ENCODE measurements around the gene ESPNL.

ESPNL gene

DNA sequence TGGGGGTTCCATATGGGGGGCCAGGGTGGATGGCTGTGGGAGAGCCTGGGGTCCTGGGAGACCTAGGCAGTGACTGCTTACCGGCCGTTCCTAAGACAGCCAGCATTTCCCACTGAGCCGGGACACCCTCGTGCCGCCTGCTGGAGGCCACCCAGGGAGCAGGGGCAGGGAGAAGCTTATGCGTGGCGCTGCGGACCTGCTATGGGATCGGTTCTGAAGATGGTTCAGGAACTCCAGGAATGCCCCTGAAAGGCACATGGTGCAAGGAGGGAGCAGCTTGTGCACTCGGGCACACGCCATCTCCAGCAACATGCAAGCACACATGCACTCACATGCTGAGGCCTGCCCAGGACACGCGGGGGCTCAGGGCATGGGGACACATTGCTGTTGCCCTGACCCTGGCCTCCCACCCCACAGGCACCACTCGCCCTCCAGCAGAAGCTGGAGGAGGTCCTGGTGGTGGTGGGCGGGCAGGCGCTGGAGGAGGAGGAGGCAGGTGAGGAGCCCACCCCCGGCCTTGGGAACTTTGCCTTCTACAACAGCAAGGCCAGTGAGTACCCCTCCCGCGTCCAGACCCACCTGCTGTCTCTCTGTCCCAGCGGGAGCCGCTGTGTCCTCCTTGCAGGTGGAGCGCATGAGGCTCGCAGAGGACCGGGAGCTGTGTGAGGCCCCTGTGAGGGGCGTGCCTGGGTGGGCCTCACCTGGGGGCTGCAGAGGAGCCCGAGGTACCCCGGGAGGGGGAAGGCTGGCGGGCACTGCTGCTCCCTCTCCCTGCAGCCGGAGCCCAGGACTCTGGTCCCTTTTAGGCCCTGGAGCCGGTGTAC lies 42.5 kb downstream of the ESPNL start:
- TF ChIP-seq ZFX (IDR thresholded peaks at IDR 0.05): no peak
- TF ChIP-seq, protein P1, sequence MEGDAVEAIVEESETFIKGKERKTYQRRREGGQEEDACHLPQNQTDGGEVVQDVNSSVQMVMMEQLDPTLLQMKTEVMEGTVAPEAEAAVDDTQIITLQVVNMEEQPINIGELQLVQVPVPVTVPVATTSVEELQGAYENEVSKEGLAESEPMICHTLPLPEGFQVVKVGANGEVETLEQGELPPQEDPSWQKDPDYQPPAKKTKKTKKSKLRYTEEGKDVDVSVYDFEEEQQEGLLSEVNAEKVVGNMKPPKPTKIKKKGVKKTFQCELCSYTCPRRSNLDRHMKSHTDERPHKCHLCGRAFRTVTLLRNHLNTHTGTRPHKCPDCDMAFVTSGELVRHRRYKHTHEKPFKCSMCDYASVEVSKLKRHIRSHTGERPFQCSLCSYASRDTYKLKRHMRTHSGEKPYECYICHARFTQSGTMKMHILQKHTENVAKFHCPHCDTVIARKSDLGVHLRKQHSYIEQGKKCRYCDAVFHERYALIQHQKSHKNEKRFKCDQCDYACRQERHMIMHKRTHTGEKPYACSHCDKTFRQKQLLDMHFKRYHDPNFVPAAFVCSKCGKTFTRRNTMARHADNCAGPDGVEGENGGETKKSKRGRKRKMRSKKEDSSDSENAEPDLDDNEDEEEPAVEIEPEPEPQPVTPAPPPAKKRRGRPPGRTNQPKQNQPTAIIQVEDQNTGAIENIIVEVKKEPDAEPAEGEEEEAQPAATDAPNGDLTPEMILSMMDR (conservative IDR thresholded peaks at IDR 0.05): no peak
- peak overlapping the region; percentile 46 for H3K27ac ChIP-seq

DNA sequence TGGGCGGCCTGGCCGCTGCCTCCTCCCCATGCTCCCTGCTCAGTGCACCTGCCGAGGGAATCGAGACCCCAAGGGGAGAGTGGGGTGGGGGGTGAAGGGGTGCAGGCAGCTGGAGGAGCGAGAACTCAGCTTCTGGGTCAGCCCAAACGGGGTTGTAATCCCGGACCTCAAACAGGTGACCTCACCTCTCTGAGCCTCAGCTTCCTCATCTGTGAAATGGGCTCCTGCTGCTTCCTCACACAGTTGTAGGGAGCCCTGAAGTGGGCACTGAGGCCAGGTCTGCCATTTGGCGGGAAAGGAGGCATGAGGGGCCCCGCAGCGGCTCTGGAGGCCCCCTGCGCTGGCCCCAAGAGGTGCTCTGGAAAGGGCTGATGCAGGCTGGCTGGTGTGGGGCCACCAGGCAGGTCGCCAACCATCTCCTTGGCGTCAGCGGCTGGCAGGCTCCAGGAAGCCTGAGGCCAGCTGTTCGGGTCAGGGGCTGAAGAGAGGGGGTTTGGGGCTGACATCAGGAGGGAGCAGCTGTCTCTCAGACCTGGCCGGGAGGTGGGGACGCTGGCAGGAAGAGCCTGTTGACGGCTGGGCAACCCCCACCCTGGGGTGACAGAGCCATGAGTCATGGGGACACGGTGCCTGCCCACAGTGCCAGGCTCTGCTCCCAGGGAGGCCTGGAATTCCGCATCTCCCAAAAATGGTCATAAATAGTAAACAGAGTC lies 43.3 kb downstream of the ESPNL start:
- TF ChIP-seq ZFX (IDR thresholded peaks at IDR 0.05): no peak
- TF ChIP-seq, protein P1 (conservative IDR thresholded peaks at IDR 0.05): no peak

DNA sequence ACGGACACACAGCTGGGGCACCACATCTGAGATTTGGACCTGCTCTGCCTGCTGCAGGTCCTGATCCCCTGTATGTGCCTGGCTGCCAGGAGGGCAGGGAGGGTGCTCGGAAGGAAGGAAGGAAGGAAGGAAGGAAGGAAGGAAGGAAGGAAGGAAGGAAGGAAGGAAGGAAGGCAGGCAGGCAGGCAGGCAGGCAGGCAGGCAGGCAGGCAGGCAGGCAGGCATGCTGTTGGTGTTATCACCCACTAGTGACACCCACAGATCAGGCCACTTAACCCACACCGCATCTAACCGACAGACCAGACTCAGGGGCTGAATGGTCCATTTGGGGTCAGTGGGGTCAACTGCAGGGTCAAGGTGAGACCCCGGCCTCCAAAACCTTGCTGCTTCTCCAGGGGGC lies 44.1 kb downstream of the ESPNL start:
- no peak overlapping the region for H3K27ac ChIP-seq
- no peak for TF ChIP-seq ZFX (IDR thresholded peaks at IDR 0.05)
- TF ChIP-seq, protein P1 (conservative IDR thresholded peaks at IDR 0.05): no peak

More for the DNA sequence above, 43.3 kb downstream of the ESPNL start:
- no peak overlapping the region for H3K27ac ChIP-seq

DNA sequence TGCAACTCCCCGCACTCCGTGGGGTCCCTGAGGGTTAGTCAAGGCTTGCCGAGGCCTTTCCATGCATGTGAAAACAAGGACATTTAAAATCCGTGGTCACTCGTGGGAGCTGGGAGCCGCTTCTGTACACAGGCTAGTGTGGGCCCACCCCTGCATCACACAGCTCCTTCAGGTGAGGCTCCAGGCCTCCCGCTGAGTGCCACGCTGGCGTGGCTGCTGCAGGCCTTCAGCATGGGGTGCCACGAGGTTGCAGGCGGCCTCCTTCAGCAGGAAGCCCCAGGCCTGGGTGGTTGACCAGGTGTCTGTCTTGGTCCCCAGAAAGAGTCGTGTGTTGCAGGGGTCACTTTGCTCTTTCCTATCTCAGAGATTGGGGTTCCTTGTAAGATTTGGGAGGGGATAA lies 44.9 kb downstream of the ESPNL start:
- H3K27ac ChIP-seq: no peak overlapping the region
- TF ChIP-seq, protein P1 (conservative IDR thresholded peaks at IDR 0.05): no peak
- no peak for TF ChIP-seq ZFX (IDR thresholded peaks at IDR 0.05)

DNA sequence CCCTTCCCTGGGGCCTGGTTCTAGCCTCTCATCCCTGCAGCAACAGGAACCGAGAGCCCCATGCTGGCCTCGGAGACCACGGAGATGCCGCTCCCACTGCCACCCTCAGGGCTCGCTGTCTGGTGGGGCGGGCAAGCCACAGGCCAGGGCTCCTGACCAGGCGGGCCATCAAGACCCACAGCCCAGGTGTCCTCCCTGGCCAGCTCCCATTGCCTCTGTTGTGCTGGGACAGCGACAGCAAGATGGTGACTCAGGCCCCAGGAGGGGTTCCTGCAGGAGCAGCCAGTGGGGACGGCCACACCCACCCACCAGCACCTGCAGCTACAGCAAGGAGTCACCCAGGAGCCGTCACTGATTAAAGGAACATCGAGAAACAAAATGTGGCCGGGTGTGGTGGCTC lies 45.7 kb downstream of the ESPNL start:
- no peak overlapping the region for H3K27ac ChIP-seq
- TF ChIP-seq, protein P1 (conservative IDR thresholded peaks at IDR 0.05): no peak
- no peak for TF ChIP-seq ZFX (IDR thresholded peaks at IDR 0.05)

DNA sequence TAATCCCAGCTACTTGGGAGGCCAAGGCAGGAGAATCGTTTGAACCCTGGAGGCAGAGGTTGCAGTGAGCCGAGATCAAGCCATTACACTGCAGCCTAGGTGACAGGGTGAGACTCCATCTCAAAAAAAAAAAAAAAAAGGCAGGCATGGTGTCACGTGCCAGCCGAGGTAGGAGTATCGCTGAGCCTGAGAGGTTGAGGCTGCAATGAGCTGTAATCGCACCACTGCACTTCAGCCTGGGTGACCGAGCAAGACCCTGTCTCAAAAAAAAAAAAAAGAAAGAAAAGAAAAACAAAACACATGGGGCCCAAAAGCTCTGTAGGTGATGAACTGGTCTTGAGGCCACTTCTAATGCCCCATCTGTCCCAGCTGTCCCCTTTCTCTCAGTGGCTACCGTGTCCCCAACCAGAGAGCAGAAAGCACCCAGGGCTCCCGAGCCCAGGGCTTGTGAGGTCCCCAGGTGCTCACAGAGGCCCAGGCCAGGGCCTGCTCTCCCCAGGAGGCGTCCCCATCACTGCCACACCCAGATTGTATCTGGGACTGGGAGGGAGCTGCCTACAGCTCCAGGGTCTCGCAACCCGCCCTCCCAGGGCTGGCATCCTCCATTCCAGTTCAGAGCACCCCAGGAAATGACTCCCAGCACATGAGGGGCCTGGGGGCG lies 46.9 kb downstream of the ESPNL start:
- TF ChIP-seq, protein P1 (conservative IDR thresholded peaks at IDR 0.05): no peak
- no peak overlapping the region for H3K27ac ChIP-seq

DNA sequence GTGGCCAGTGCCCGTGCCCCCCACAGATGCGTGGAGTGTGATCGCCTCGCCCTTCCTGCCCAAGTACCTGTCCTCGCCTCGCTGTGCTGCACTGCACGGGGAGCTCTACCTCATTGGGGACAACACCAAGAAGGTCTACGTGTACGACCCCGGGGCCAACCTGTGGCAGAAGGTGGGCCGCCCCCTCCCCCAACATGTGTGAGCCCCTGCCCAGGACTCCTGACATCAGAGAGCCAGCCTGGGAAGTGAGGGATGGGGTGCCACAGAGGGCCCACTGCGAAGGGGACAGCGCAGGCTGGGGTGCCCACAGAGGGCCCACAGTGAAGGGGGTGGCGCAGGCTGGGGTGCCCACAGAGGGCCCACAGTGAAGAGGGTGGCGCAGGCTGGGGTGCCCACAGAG lies 48.8 kb downstream of the ESPNL start:
- no peak overlapping the region for H3K27ac ChIP-seq
- no peak for TF ChIP-seq ZFX (IDR thresholded peaks at IDR 0.05)
- TF ChIP-seq, protein P1 (conservative IDR thresholded peaks at IDR 0.05): no peak
